Stimulated activated CD8-positive, alpha-beta memory T cell treated with anti-CD3 and anti-CD28 coated beads, Interleukin-12 subunit alpha, Interleukin-12 subunit beta, amount 100 ng/mL, for 4 hours (primary cell): Measurements from ENCODE around the gene CAMK2D.

Experiments
- DNase-seq: peaks from one replicate; pipeline ENCODE4 v3.0.0-alpha.2; 2020; ENCODE audit warnings: low read depth

The CAMK2D gene

GRCh38 chr4:113437129-113437528 is 324.4 kb downstream of the CAMK2D start:
- no peak for DNase-seq

DNA sequence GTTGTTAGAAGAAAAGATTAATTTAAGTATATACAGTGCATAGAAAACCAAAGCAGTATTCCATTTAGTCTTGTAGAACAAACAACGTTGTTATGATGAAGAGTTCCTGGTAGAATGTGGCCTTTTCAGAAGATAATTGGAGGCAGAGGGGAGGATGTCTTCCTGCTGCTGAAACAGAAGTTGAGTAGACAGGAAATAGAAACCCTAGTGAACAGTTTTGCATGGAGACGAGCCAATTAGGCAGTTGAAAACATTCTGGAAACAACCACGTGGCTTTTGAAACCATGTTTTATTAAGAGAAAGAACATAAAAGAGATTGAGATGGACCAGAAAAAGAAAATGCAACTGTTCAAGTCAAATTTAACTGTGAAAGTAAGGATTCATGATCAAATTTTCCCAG is 325.2 kb downstream of the CAMK2D start:
- DNase-seq = no peak

GRCh38 chr4:113435893-113436292 is 325.6 kb downstream of the CAMK2D start:
- no peak for DNase-seq

GRCh38 chr4:113434247-113434587 is 327.3 kb downstream of the CAMK2D start:
- no peak for DNase-seq

DNA sequence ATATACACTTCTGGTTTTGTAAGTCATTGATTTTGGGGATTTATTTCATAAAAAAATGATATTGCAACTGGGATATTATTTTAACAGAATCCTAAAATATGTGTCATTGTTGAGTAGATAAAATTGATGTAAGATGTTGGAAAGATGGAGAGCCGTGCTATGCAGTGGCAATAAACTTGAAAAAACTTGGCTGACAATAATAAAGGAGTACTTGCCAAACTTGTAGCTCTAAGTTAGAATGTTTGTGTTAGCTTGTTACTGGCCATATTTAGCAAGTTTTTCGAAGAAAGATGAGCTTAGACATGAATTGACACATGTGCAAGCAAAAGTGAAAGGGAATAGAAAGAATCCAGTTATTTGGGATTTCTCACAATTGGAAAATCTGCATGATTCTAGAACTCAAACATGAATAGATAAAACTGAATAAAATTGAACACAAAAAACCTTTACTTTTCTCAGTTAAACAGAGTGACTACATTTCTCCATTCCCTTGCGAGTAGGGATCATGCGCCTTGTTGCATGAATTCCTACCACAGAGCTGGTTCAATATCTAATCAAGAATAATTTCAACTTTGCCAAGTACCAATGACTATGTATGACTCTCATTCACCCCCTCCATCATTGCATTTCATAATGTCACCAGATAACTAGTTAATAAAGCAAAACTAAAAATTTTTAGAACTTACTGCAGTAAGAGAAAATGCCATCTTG is 327.8 kb downstream of the CAMK2D start:
- DNase-seq = no peak

- no peak for DNase-seq
Measured at GRCh38 chr4:113433116-113433515, 328.4 kb downstream of the CAMK2D start.

GRCh38 chr4:113423631-113424030 is 337.9 kb downstream of the CAMK2D start:
- no peak for DNase-seq

DNA sequence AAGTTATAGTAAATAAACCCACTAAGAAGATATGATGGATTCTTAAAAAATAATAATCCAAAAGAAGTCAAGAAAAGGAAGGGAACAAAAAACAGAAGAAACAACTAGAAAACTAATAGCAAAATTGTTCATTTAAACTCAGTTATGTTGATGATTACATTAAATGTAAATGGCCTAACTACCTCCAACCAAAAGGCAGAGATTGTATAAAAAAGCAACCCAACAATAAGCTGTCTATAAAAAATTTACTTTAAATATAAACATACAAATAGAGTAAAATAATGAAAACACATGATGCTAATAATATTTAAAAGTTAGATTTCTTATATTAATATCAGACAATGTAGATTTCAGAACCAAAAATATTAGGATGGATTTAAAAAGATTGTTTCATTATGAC is 340.6 kb downstream of the CAMK2D start:
- DNase-seq = no peak

DNA sequence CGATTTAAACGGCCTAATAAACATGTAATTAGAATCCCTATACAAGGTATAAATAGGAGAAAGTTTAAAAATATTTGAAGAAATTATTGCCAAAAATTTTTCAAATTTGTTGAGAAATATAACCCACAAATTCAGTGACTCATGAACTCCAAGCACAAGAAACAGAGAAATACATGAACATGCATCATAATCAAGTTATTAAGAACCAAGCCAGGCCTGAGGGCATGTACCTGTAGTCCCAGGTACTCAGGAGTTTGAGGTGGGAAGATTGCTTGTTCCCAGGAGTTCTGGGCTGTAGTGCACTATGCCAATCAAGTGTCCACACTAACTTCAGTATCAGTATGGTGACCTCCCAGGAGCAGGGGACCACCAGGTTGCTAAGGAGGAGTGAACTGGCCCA is 341.9 kb downstream of the CAMK2D start:
- DNase-seq = no peak

DNA sequence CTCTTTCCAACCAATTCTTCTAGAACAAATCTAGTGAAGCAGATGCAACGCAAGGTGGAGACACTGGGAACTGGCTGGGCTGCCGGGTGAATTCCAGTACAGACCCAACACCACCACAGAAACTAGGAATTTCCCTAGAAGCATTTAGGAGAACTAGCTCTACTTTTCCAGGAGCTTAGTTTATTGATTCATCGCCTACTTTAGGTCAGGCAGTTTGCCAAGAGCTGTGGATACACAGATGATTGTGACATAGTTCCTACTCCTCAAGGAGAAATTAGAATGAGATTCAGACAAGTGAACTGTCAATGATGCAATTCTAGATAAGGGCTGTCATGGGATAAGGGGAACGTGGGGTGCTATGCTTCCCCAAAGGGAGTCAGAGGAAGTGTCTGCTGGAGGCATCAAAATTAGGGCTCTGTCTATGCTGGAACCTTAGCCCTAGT is 350.0 kb downstream of the CAMK2D start:
- no peak for DNase-seq

DNA sequence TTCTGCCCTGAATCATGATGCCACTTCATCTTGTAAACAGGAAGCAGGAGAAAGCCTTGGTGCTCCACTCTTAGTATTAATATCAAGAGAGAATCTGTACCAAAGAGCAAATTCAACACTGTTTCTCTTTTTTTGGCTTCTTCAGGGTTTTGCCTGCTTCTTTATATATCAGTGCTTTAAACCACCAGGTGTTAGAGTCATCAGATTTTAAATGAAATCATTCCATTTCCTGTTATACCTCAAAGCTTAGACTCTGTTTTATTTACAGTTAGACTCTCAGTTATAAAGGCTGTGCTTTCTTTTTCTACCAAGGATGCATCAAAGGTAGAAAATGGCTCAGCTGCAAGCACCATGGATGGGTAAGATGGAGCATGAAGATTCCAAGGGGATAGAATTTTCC is 350.9 kb downstream of the CAMK2D start:
- no peak for DNase-seq

DNA sequence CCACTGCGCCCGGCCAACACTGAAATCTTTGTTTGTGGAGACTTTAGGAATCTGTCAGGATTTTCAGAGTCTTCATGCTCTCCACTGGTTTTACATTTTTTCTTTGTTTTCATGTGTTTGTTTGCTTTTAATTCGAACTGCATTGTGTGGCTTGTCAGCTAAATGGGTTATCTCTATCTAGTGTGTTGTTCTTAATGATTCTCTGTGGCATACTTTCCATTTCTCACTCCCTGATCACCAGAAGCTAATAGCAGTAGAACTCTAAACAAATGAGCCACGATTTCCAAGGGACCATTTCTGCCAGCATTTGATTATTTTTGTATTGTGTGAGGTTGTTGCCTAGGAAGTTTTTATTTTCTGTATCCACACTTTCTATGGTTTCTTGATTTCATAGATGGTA is 352.4 kb downstream of the CAMK2D start:
- no peak for DNase-seq

DNA sequence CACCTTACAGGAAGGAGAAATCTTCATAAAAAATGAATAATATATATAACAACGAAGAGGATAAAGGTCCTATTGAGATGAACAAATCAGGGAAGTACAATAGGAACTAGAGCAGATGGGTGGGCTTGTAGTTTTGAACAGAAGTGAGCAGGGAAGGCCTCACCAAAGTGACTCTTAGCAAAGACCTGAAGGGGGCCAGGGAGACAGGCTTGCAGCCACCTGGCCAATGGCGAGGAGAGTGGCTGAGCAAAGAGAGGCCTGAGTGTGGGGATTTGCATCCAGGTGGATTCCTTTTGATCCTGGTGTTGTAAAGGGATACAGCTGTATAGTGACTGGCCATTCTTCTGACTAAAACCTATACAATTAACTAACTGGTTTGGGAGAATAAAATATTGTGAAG is 354.1 kb downstream of the CAMK2D start:
- no peak for DNase-seq

DNA sequence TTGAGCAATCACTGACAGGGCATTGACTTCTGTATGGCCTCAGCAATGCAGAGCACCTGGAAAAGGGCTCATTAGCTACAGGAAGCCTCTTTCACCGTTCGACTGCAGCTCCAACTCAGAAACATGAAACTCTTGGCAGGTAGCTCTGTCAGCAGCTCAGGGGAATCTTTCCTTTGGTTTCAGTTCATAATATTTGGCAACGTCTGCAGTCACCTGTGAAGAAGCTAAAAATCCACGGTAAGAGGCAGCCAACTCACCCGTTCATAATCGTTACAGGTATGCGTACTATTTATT is 354.9 kb downstream of the CAMK2D start:
- no peak for DNase-seq

DNA sequence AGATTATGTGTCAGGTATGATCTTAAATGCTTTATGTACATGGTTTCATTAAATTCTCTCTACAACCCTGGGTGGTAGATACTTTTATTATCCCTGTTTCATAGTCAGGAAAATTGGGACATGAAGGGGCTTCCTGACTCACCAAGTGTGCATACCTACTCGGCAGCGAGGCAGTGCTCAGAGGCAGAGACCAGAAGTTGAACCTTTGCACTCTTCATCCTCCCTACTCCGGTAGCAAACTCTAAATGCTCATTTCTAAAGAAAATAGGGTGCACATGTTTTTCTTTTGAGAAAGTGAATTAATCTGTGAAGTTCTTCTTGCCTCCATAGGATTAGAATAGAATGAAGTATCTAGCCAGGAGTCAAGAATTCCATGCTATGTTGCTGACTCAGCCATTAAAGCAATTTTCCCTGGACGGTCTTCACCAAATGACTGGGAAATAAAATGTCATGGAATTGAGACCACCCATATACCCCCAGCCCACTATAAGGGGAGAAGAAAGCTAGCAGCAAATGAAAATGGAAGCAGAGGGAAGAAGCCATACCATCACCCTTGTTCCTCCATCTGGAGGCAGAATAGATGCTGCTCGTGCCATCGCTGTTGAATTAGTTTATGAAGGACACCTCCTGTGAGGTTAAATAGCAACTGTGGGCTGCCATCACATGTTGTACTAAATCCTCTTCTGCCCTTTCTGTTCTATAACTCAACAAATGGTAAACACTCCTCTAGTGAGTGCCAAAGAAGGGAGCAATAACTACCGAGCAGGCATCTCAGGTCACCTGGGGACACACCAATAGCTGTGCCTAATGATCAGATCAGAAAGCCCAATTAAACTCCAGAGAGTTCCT is 355.4 kb downstream of the CAMK2D start:
- DNase-seq = no peak

- no peak for DNase-seq
Measured at GRCh38 chr4:113404841-113405240, 356.7 kb downstream of the CAMK2D start.

DNA sequence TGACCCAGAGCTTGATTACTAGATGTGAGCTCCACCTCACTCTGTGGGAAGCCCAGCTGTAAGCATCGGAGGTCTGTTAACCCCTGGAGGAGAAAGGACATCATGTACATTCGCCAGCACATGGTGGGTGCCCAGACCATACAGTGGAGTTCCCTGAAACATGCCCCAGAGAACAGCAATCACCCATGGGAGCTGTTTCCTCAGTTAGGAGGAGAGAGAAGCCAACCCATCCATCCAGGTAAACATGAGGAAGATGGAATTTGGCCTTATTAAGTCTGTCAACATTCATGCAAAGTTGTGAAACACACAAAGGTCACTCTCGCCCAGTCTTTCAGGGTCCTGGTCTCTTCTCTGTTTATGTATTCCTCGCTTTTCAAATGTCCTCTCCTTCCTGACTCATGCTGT is 357.4 kb downstream of the CAMK2D start:
- no peak for DNase-seq
